H1 (cell line): ENCODE data around the gene FIG4. TPM values are rescaled to one million over a fixed set of nuclear protein-coding genes. Genes with fewer than 3 reads are reported as not detected.

Source experiments
- CTCF ChIA-PET: fragments of 300-600 bp; sonication (Branson Sonifier 250); formaldehyde crosslinking; loops from one replicate; lab custom pipeline; 2021; ENCODE audit not compliant: partially characterized antibody; lab: Charles Lee
- POLR2A ChIA-PET: fragments of 300-600 bp; sonication (Branson Sonifier 250); formaldehyde crosslinking; loops from one replicate; lab custom pipeline; 2021; ENCODE audit warnings: inconsistent platforms; ENCODE audit not compliant: partially characterized antibody; lab: Charles Lee
- DNase-seq, 2 experiments: peaks; one replicate each; pipeline versions ENCODE4 v3.0.0 to v3.0.0-alpha.2; 2010 to 2022; ENCODE audit warnings: low spot score in 2 of 2, low read depth in 1 of 2, mixed read lengths in 1 of 2
- FAIRE-seq: peaks from 2 replicates; lab custom pipeline; 2011; peaks lifted over from hg19 to GRCh38; lab: Jason Lieb, UNC
- H2AFZ ChIP-seq: 2 replicates; pipeline ENCODE4 v1.8.1; 2012; ENCODE audit warnings: low read length, inconsistent platforms
- H2AK5ac ChIP-seq: 2 replicates; pipeline ENCODE4 v1.6.1; 2013; ENCODE audit warnings: low read depth, low read length
- H2BK120ac ChIP-seq: replicated peaks from 2 replicates; pipeline ENCODE3; 2013; ENCODE audit warnings: low read depth, low read length, inconsistent platforms
- H2BK12ac ChIP-seq: 2 replicates; pipeline ENCODE4 v1.6.1; 2013; ENCODE audit warnings: low read depth, low read length
- H2BK15ac ChIP-seq: 2 replicates; pipeline ENCODE4 v1.6.1; 2013; ENCODE audit warnings: low read length
- H2BK20ac ChIP-seq: 2 replicates; pipeline ENCODE4 v1.6.1; 2013; ENCODE audit warnings: low read length
- H2BK5ac ChIP-seq: 2 replicates; pipeline ENCODE4 v1.6.1; 2013; ENCODE audit warnings: low read depth, low read length
- H3K14ac ChIP-seq: 2 replicates; pipeline ENCODE4 v1.6.1; 2013; ENCODE audit warnings: inconsistent platforms; ENCODE audit not compliant: insufficient read length
- H3K18ac ChIP-seq: 2 replicates; pipeline ENCODE4 v1.6.1; 2013; ENCODE audit warnings: low read length; ENCODE audit errors: extremely low read depth
- H3K23ac ChIP-seq: 2 replicates; pipeline ENCODE4 v1.6.1; 2013; ENCODE audit warnings: inconsistent platforms; ENCODE audit not compliant: insufficient read length
- H3K23me2 ChIP-seq: 2 replicates; pipeline ENCODE4 v1.6.1; 2013; ENCODE audit warnings: low read depth, low read length
- H3K27ac ChIP-seq: 2 replicates; pipeline ENCODE4 v1.6.1; 2011; ENCODE audit warnings: low read depth, low read length, inconsistent platforms
- H3K27me3 ChIP-seq, 4 experiments: replicated peaks in 1 of 4; 1 replicate in 1 of 4; 2 replicates in 3 of 4; pipeline versions ENCODE4 v1.6.1 to v1.8.1; 2011 to 2013; ENCODE audit warnings: low read length in 3 of 4, mild to moderate bottlenecking in 3 of 4, inconsistent platforms in 2 of 4, mixed read lengths in 2 of 4, moderate library complexity in 1 of 4; ENCODE audit not compliant: control insufficient read depth in 3 of 4, insufficient read depth in 3 of 4; ENCODE audit errors: extremely low read depth in 1 of 4
- H3K36me3 ChIP-seq, 4 experiments: 2 replicates each; pipeline versions ENCODE4 v1.6.1 to v1.8.1; 2011 to 2013; ENCODE audit warnings: mild to moderate bottlenecking in 4 of 4, low read length in 3 of 4, moderate library complexity in 2 of 4, control low read depth in 1 of 4, inconsistent platforms in 1 of 4; ENCODE audit not compliant: insufficient read depth in 4 of 4, control insufficient read depth in 2 of 4
- H3K4ac ChIP-seq: replicated peaks from 2 replicates; pipeline ENCODE3; 2013; ENCODE audit warnings: low read length, low read depth, mixed read lengths, inconsistent platforms; ENCODE audit not compliant: insufficient read length
- H3K4me1 ChIP-seq, 4 experiments: replicated peaks in 1 of 4; 1 replicate in 1 of 4; 2 replicates in 3 of 4; pipeline versions ENCODE4 v1.6.1 to v1.8.1; 2011 to 2013; ENCODE audit warnings: low read length in 3 of 4, inconsistent platforms in 2 of 4, mixed read lengths in 1 of 4; ENCODE audit not compliant: insufficient read depth in 4 of 4, control insufficient read depth in 3 of 4
- H3K4me2 ChIP-seq, 2 experiments: 2 replicates each; pipeline versions ENCODE4 v1.6.1 to v1.8.1; 2011 to 2013; ENCODE audit warnings: low read depth in 2 of 2, low read length in 2 of 2, control low read depth in 1 of 2, inconsistent platforms in 1 of 2, mild to moderate bottlenecking in 1 of 2; ENCODE audit not compliant: insufficient read depth in 1 of 2
- H3K4me3 ChIP-seq, 4 experiments: fragments of 200-600, 300-600 bp in 1 of 4; sonication (generic), shearing (Covaris generic), sonication (Bioruptor Twin) in 1 of 4; 2 replicates each; pipeline versions ENCODE4 v1.5.1 to v1.8.1; 2011 to 2016; ENCODE audit warnings: low read length in 4 of 4, low read depth in 3 of 4, control low read depth in 2 of 4, inconsistent platforms in 2 of 4, mild to moderate bottlenecking in 2 of 4, mixed read lengths in 1 of 4, moderate library complexity in 1 of 4; ENCODE audit not compliant: insufficient read depth in 2 of 4; ENCODE audit errors: extremely low read depth in 1 of 4
- H3K56ac ChIP-seq: replicated peaks from 2 replicates; pipeline ENCODE3; 2013; ENCODE audit warnings: low read depth, mild to moderate bottlenecking, mixed read lengths, low read length, inconsistent platforms; ENCODE audit not compliant: insufficient read length
- H3K79me1 ChIP-seq: 2 replicates; pipeline ENCODE4 v1.6.1; 2013; ENCODE audit warnings: low read depth, low read length, control low read depth
- H3K79me2 ChIP-seq, 2 experiments: 2 replicates each; pipeline versions ENCODE4 v1.6.1 to v1.8.1; 2012 to 2013; ENCODE audit warnings: low read length in 2 of 2, mild to moderate bottlenecking in 2 of 2, inconsistent platforms in 1 of 2; ENCODE audit not compliant: insufficient read depth in 2 of 2, control insufficient read depth in 1 of 2
- H3K9ac ChIP-seq, 4 experiments: replicated peaks in 1 of 4; 1 replicate in 1 of 4; 2 replicates in 3 of 4; pipeline versions ENCODE4 v1.6.1 to v1.8.1; 2011 to 2013; ENCODE audit warnings: low read depth in 3 of 4, low read length in 3 of 4, control low read depth in 2 of 4, mild to moderate bottlenecking in 2 of 4, moderate library complexity in 2 of 4, inconsistent platforms in 1 of 4; ENCODE audit errors: extremely low read depth in 1 of 4
- H3K9me3 ChIP-seq, 2 experiments: 2 replicates each; pipeline versions ENCODE4 v1.6.1 to v1.8.1; 2012 to 2013; ENCODE audit warnings: mild to moderate bottlenecking in 2 of 2, moderate library complexity in 2 of 2, control low read depth in 1 of 2, inconsistent platforms in 1 of 2, low read depth in 1 of 2, low read length in 1 of 2, mixed read lengths in 1 of 2; ENCODE audit not compliant: insufficient read depth in 2 of 2
- H4K20me1 ChIP-seq, 2 experiments: replicated peaks in 1 of 2; 2 replicates each; pipeline versions ENCODE3 to v1.8.1; 2011 to 2013; ENCODE audit warnings: inconsistent platforms in 2 of 2, low read length in 2 of 2, mild to moderate bottlenecking in 1 of 2; ENCODE audit not compliant: insufficient read depth in 2 of 2, control insufficient read depth in 1 of 2
- H4K5ac ChIP-seq: 2 replicates; pipeline ENCODE4 v1.6.1; 2013; ENCODE audit warnings: low read length, low read depth, mixed read lengths, inconsistent platforms; ENCODE audit not compliant: insufficient read length
- H4K8ac ChIP-seq: 2 replicates; pipeline ENCODE4 v1.8.0; 2013; ENCODE audit warnings: mild to moderate bottlenecking, moderate library complexity, low read length, inconsistent platforms; ENCODE audit not compliant: insufficient read depth; ENCODE audit errors: extremely low read depth
- H4K91ac ChIP-seq: replicated peaks from 2 replicates; pipeline ENCODE3; 2013; ENCODE audit warnings: low read length, mixed read lengths, inconsistent platforms; ENCODE audit not compliant: insufficient read length
- WGBS, 2 experiments: shearing (Covaris generic) in 1 of 2; methylation state at CpG; one replicate each; pipeline versions ENCODE4 v1.1.6 to v1.1.7; 2013 to 2015; ENCODE audit warnings: low lambda C conversion rate in 2 of 2, mixed read lengths in 2 of 2, inconsistent platforms in 1 of 2, low coverage in 1 of 2, missing lambda C conversion rate in 1 of 2; ENCODE audit not compliant: insufficient replicate concordance in 2 of 2, insufficient coverage in 1 of 2, insufficient read length in 1 of 2; ENCODE audit errors: extremely low coverage in 1 of 2, missing lambda C conversion rate in 1 of 2; 5-methylcytosine and 5-hydroxymethylcytosine counted together
- polyA plus RNA-seq, 7 experiments: library from polyadenylated mRNA; depleted of rRNA in 3 of 7; stranded (reverse) in 5 of 7; unstranded in 2 of 7; fragments of >200 nt in 5 of 7; fragments of 200-250 nt in 2 of 7; gene quantifications; 1 replicate in 5 of 7; 2 replicates in 1 of 7; 4 replicates in 1 of 7; pipeline versions ENCODE4 v1.2.1 to v1.2.3, GENCODE V29; 2011 to 2013; ENCODE audit warnings: missing spikeins in 2 of 7, mixed read lengths in 2 of 7
- total RNA-seq: library from RNA; stranded (reverse); fragmentation: NEBNext Ultra II Directional; extraction: Animal tissue kit (Norgen Biotek cat#: 25700); gene quantifications from 2 replicates; pipeline ENCODE4 v1.2.1, GENCODE V29; 2021

Gene FIG4
- total and polyA plus RNA-seq, 2 of the 8 experiments (the other 6 are each of a cell fraction or from before 2014, with no cell fraction given) = 11.8 to 21.9 TPM

DNA sequence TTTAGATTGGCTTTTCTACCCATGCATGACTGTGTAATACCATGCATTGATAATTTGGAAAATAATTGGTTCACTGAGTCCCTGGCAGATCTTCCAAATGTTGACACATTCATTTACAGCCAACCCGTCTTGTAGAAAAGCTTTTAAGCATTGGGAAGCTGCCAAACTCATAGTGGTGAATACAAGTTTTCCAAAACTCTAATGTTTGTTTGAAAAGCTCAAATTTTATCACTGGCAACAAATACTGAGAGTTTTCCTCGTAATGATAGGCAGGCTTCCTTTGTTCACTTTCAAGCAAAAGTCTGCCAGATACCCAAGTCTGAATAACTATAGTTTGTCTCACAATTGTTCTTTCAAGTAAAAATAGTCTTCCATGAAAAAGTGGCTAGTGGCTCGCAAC, 143.0 kb downstream of the FIG4 start:
- H4K8ac ChIP-seq = no peak overlapping the region
- no peak overlapping the region for H3K23ac ChIP-seq
- no peaks in the 10 kb centered on the region for H4K20me1 ChIP-seq
- H2BK12ac ChIP-seq = no peak overlapping the region
- no peak overlapping the region for H2AK5ac ChIP-seq
- H3K56ac ChIP-seq = no peak overlapping the region
- no peak overlapping the region for H3K18ac ChIP-seq
- H3K36me3 ChIP-seq = peaks cover 0 to 8% (median 0%) of the 10 kb centered on the region in 4 experiments; a peak in 2 of 8 replicates
- no peak overlapping the region for H4K91ac ChIP-seq
- H2BK120ac ChIP-seq = no peak overlapping the region
- H3K23me2 ChIP-seq = no peaks in the 10 kb centered on the region
- no peak overlapping the region for H3K4me2 ChIP-seq
- no peak overlapping the region for H4K5ac ChIP-seq
- no peak for FAIRE-seq
- ChIA-PET CTCF (interaction anchor here (0.9 to 2.0 kb wide), 4 partner anchors 10 to 206 kb away, joined by 3 to 4 read pairs (median 4); no protein-coding TSS in a partner anchor), POLR2A (no interaction called here)
- no peak for DNase-seq
- H3K4ac ChIP-seq = no peak overlapping the region
- H3K27ac ChIP-seq = no peak overlapping the region
- WGBS, 2 experiments = 69% methylated on average over 3 of the region's 3 CpGs; no CpG with 5 or more reads in 1 of the 2 experiments
- H3K79me1 ChIP-seq = no peaks in the 10 kb centered on the region
- no peaks in the 10 kb centered on the region for H3K79me2 ChIP-seq
- no peak overlapping the region for H2AFZ ChIP-seq
- no peak overlapping the region for H2BK20ac ChIP-seq
- H3K9me3 ChIP-seq = peaks cover 2 to 22% of the 10 kb centered on the region in 2 experiments; a peak in 3 of 4 replicates
- no peaks in the 10 kb centered on the region for H3K27me3 ChIP-seq
- H2BK15ac ChIP-seq = no peak overlapping the region
- no peak overlapping the region for H2BK5ac ChIP-seq
- no peak overlapping the region for H3K9ac ChIP-seq
- H3K4me1 ChIP-seq = no peaks in the 10 kb centered on the region
- no peak overlapping the region for H3K14ac ChIP-seq
- no peak overlapping the region for H3K4me3 ChIP-seq
